Activated effector memory CD4-positive, alpha-beta T cell treated with anti-CD3 and anti-CD28 coated beads, Interleukin-2, amount 50 U/mL, for 16 hours (primary cell): Measurements from ENCODE around the gene HNRNPDL.
A peak's percentile ranks its signal among the peaks of the same experiment; 100 is the strongest.
"Not testable (repeated sequence)": the region's sequence is repeated elsewhere in the genome, so short reads cannot be mapped to it uniquely, and the experiment has no call there.

Experiments
- DNase-seq: peaks from one replicate; pipeline ENCODE4 v3.0.0-alpha.2; 2020

The HNRNPDL gene

DNA sequence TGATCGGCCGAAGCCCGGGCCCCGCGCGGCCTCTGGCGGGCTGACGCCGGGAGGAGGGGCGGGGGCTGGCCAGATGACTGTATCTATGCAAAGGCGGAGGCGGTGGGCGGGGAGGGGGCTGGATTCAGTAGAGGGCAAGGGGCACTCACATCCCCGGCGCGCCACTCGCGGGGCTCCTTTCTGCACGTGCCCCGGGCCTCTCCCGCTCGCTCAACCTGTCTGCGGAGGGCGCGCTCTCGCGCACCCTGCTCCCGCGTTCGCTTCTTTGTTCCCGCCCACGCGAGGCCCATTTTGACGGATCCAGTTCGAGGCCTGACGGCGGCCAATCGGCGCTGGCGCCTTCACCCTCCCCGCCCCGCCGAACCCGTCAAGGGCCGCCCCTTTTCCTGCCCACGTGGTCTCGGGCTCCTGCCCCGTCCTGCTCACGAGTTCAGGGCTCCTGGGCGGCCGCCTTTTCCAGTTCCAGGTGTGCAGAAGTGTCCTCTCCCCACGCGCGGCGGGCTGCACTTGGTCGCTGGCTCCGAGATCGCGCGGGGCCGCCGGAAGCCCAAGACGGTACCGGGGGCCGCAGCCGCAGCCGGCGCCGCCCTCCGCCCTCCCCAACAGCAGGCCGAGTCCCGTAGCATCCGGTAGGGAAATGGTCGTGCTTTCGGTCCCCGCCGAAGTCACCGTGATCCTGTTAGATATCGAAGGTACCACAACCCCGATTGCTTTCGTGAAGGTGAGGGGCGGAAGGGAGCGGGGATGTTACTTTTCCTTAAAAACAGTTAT lies at the start of gene HNRNPDL, which contains the start of gene ENOPH1:
HNRNPDL (minus strand) TSS at position 270 of the 771 bp plus-strand sequence. CDS start 772 bp downstream, outside the sequence.
ENOPH1 (plus strand) TSS at position 398 of the 771 bp plus-strand sequence; CDS start at position 638, 240 bp downstream.
- peak; percentile 99 for DNase-seq

DNA sequence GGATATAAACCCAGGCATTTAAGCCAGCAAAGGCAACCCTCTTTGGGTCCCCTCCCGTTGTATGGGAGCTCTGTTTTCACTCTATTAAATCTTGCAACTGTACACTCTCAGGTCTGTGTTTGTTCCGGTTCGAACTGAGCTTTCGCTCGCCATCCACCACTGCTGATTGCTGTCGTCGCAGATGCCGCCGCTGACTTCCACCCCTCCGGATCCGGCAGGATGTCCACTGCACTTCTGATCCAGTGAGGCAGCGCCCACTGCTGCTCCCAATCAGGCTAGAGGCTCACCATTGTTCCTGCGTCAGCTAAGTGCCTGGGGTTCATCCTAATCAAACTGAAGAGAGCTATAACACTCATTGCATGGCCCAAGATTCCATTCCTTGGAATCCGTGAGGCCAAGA lies 49.3 kb upstream of the HNRNPDL start:
- no peak for DNase-seq

DNA sequence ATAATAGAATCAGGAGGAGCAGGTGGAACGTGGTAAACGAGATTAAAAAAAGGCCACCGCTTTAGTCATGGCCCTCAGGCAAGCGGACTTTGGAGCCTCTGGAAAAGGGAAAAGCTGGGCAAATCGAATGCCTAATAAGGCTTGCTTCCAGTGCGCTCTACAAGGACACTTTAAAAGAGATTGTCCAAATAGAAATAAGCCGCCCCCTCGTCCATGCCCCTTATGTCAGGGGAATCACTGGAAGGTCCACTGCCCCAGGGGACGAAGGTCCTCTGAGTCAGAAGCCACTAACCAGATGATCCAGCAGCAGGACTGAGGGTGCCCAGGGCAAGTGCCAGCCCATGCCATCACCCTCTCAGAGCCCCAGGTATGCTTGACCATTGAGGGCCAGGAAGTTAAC lies 47.2 kb upstream of the HNRNPDL start:
- not testable (repeated sequence) for DNase-seq

DNA sequence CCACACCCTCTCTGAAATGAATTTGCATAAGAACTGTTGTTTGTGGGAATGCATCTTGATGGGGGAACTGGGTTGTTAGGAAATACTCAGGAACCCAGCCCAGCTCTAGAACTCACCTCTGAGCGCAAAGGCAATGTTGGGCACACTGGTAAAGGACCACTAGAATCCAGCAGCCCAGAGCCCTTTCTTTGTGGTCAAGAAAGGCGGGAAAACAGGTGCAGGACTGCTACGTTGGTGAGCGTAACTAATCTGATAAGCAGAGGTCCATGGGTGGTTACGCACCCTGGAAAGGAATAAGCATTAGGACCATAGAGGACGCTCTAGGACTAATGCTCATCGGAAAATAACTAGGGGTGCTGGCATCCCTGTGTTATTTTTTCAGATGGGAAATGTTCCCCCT lies 45.7 kb upstream of the HNRNPDL start:
- not testable (repeated sequence) for DNase-seq

DNA sequence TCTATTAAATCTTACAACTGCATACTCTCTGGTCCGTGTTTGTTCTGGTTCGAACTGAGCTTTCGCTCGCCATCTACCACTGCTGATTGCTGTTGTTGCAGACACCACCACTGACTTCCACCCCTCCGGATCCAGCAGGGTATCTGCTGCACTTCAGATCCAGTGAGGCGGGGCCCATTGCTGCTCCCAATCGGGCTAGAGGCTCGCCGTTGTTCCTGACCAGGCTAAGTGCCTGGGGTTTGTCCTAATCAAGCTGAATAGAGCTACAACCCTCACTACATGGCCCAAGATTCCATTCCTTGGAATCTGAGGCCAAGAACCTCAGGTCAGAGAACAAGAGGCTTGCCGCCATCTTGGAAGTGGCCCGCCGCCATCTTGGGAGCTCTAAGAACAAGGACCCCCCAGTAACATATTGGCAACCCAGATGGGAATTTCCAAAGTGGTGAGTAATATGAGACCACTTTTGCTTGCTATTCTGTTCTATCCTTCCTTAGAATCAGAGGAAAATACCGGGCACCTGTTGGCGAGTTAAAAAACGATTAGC lies 43.4 kb upstream of the HNRNPDL start:
- no peak for DNase-seq

DNA sequence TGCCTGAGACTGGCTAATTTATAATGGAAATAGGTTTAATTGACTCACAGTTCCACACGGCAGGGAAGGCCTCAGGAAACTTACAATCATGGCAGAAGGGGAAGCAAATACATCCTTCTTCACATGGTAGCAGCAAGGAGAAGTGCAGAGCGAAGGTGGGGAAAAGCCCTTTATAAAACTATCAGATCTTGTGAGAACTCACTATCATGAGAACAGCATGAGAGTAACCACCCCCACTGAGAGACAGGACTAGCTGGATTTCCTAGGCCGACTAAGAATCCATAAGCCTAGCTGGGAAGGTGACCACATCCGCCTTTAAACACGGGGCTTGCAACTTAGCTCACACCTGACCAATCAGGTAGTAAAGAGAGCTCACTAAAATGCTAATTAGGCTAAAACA lies 42.8 kb upstream of the HNRNPDL start:
- DNase-seq = not testable (repeated sequence)

DNA sequence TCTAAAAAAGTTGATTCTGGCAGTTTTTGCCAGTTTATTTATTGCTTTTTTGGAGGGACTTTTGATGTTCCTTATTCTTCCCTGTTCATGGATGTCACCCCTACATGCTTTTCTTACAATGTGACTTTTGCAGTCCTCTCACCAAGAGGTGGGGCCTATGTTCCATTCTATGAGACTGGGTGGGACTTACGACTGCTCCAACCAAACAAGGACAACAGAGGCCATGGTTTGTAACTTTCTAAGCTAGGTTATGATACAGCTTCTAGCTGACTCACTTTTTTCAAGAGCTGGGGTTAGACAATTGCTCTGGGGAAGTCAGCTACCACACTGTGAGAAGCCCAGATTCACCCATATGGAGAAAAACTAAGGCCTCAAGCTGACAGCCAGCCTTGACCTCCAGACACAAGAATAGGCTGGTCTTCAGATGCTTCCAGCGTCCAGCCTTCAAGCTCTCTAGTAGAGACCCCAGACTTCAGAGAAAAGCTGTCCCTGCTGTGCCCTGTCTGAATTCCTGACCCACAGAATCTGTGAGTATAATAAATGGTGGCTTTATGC lies 39.6 kb upstream of the HNRNPDL start:
- DNase-seq = no peak

DNA sequence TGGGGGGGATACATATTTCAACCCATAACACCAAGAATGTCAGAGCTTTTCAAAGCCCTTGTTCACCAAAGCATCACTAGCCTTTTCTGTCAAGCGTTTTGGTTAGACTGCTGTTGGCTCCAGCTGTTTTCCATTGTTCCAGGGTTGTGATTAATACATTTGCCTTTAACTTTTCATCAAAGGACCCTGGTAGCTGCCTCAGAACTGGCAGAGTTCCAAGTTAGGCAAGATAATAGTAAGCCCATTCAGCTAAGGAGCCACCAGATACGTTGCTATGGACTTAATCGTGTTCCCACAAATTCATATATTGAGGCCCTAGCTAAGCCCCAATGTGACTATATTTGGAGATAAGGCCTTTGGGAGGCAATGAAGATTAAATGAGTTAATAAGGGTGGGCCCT lies 37.2 kb upstream of the HNRNPDL start:
- no peak for DNase-seq

DNA sequence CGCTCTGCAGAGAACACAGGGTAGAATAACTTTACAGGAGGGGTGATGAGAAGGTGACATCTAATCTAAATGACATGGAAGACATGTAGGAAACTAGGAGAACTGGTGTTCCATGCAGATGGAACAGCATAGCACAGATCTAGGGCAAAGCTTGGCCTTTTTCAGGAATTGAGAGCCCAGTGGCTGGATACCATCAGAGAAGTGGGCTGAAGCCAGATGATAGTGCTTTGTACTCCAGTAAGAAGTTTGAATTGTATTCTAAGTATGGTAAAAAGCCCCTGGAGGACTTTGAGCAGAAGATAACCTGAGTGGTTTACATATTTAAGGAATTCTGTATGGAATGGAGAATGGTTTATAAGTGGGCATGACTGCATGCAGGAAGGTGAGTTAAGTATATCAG lies 33.0 kb upstream of the HNRNPDL start:
- DNase-seq = no peak

DNA sequence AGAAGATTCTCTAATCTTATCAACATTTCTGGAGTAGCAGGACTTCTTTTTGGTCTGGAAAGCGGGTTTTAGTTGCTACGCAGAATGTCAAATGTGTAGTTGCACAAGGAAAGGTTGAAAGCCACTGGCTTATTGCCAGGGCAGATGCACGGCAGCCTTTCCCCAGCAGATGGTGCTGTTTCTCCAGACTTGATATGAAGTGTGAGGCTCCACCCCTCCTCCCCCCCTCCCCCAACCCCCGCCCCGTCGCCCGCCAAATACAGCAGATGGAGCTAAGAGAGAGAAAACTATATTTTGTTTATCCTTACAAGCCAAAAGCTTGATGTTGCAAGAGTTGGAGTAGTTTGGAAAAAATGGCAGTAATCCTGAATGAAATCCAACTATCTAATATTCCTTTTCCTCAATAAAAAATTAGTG lies 32.2 kb upstream of the HNRNPDL start:
- DNase-seq = peak; percentile 92

DNA sequence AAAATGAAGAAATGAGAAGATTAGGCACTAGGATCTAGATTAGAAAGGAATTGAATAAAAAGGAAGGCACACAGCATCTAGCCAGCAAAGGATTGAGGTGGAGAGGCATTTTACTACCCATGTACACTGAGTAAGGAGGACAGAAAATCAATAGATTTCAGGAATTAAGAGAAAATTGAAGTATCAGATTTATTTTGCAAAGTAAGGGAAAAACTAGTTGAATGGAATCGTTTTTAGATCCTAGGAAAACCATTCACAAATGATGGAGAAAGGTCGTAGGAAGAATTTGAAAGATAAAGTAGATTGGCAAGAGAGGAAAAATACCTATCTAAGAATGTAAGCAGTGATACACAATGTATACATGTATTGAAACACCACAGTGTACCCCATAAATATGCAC lies 31.4 kb upstream of the HNRNPDL start:
- DNase-seq = no peak

DNA sequence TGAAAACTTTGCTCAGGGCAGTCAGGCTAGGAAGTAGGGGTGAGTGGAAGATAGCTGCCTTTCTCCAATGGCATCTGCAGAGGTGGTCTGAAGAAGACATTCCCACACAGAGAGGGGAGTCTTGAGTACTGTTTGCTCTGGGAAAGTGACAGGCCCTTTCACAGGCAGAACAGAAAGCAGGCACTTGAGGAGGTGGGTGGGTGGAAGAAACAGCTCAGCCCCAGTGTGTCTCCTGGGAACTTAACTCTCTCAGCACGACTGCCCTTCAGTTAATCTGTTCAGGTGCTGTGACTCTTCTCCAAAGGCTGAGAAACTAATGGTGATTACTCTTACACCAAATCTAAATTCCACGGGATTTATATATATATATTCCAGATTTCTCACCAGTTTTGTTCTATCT lies 28.5 kb upstream of the HNRNPDL start:
- DNase-seq = no peak

DNA sequence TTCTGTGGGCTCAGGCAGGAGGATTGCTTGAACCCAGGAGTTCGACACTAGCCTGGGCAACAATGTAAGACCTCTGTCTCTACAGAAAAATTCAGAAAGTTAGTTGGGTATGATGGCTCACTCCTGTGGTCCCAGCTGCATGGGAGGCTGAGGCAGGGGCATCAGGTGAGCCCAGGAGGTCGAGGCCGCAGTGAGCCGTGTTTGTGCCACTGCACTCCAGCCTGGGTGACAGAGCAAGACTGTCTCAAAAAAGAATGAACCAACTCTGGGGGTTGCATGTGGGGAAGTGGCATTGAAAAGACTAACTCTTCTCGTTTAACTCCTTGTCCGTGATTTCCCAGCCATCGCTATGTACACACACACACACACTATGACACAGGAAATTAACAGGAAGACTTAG lies 27.0 kb upstream of the HNRNPDL start:
- DNase-seq = no peak

DNA sequence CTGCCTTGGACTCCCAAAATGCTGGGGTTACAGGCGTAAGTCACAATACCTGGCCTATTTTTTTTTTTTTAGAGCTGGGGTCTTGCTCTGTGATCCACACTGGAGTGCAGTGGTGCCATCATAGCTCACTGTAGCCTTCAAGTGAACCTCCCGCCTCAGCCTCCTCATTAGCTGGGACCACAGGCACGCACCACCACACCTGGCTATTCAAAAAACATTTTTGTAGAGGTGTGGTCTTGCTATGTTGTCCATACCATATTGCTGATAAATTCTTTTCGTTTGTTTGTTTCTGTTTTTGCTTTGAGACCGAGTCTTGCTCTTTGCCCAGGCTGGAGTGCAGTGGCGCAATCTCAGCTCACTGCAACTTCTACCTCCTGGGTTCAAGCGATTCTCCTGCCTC lies 21.8 kb upstream of the HNRNPDL start:
- DNase-seq = no peak

DNA sequence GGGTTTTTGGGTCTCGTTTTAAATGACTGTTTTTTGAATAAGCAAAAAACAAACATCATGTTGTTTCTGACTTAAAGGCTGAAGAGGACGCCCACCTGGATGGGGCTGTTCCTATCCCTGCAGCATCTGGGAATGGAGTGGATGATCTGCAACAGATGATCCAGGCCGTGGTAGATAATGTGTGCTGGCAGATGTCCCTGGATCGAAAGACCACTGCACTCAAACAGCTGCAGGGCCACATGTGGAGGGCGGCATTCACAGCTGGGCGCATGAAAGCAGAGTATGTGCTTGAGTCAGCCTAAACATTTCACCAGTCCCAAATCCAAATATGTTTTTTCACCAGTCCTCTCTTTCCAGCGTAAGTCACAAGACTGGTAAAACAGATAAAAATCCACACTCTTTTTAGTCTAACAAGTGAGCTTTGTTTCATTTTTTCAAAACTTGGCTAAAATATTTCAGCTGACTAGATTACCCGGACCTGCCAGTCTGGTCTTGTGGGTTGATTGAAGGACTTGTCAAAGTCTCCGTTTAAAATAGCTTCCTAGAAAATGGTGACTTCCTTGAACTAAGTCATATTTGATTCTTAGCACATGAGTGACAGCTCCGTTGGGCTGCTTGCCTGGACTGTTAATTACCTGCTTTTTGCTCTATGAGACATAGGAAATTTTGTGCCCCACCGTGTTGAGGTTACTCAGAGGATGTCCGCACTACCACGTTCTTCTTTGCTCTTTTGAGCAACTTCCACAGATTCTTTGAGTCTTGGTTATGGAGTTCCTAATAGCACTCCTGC lies 20.9 kb upstream of the HNRNPDL start:
- no peak for DNase-seq

DNA sequence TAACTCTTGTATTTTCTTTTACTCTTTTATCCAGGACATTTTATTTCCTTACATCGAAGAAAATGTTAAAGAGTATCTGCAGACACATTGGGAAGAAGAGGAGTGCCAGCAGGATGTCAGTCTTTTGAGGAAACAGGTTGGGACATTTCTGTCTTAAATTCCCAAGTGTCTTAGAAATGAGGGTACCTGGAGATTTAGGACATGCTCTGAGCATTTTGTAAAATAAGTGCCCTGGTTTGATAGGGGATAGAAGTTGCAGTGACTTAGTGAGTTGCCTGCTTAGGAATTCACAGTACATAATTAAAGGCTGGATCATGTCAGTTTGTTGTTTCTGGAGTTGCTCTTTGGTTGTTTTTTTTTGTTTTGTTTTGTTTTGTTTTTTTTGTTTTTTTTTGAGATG lies 17.6 kb upstream of the HNRNPDL start:
- DNase-seq = no peak

DNA sequence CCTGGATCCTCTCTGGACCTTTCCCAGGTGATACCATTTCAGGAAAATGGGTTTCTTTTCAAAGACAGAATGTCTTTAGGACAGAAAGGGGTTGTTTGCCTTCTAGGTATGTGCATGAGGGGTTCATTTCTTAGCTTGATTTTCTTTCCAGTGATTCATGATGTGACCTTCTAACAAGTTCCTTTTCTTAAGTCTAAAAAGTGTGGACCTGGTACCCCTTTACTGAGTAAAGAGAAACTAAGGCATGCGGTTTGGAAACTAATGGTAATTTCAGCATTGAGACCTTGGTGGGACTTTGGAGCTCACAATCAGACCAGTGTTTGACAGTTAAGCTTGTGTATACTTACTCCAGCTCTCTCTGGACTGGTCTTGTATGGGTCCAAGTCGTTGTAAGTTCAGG lies 8.8 kb upstream of the HNRNPDL start:
- no peak for DNase-seq

DNA sequence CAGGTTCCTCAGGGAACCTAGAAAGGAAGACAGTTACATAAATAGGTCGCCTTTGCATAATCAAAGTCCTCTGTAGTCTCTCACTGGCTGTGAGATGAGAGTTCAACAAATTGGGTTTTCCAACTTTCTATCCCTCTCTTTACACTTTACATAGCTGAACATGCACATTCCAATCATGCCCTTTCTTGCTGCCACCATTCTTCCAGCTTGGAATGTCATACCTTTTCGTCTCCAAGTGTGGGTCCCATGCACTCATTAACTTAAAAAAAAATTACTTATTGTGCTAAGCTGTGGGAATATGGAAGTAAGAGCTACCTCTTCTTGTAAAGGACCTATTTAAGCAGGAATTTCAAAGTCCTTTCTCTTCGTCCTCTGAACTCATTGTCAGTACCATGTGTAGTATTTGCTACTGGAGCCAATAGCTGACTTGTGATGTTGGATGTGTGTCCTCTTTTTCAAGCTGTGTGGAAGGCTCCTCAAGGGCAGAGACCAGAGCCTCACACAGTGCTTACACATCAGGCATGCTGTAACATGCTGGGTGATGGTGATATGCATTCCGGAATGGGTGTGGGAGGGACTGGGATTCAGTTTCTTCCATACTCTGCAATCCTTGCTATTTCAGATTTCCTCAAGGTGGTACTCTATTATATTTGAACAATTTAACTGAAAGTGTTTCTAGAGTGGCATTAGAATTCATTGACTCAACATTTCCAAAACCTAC lies 7.2 kb upstream of the HNRNPDL start:
- no peak for DNase-seq

DNA sequence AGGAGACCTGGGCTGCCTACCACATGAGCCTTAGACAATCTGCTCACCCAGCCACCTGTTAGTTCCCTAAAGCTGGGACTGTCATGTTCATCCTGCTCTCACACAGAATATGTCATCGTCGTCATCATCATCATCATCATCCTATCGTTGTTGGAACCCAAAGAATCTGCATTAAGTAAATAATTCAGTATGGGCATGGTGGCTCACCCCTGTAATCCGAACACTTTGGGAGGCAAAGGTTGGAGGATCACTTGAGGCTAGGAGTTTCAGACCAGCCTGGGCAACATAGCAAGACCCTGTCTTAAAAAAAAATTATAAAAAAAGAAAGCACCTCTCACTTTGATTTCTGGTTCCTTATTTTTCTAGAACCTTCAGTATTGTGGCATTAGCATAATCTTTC lies 6.5 kb upstream of the HNRNPDL start:
- DNase-seq = no peak

DNA sequence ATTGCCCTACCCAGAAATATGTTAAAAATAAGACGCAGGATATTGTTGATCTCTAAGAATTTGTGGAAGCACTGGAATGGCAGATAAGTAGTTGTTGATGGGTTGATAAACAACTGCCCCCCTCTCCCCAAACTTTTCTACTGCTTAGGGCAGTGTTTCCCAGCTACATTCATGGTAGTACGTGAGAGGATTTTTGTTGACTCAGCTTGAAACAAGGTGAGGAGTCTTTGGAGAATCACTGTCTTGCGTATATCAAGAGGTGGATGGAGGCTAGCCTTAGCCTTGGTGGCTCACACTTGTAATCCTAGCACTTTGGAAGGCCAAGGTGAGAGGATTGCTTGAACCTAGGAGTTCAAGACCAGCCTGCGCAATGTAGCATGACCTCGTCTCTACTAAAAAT lies 5.9 kb upstream of the HNRNPDL start:
- no peak for DNase-seq

DNA sequence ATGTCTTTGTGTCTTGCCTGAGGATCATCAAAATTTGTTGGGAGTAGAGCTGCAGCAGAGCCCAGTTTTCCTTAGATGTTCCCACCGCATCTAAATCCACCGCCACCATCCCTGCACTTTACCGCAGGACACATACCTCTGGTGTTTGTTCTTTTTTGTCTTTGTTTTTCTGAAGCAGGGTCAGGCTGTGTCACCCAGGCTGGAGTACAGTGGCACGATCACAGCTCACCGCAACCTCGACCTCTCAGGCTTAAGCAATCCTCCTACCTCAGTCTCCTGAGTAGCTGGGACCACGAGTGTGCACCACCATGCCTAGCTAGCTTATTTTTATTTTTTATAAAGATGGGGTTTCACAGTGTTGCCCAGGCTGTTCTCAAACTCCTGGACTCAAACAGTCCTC lies 4.7 kb upstream of the HNRNPDL start:
- DNase-seq = no peak

DNA sequence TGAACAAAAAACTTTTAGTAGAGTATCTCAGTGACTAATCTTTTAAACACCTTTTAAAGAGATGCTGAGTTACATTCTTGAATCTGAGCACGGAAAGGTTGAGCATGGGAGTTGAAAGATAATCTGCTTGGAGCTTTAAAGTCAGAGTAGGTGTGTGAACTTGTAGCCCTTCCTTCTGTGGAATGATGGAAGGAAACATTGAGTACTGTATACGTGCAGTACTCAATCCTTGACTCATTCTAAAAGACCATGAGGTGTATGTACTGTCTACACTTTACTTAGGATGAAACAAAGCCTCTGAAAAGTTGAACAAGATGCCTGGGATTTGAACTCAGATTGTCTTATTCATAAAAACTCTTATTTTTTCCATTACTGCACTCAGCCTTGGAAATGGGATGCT lies 3.5 kb upstream of the HNRNPDL start:
- DNase-seq = no peak

DNA sequence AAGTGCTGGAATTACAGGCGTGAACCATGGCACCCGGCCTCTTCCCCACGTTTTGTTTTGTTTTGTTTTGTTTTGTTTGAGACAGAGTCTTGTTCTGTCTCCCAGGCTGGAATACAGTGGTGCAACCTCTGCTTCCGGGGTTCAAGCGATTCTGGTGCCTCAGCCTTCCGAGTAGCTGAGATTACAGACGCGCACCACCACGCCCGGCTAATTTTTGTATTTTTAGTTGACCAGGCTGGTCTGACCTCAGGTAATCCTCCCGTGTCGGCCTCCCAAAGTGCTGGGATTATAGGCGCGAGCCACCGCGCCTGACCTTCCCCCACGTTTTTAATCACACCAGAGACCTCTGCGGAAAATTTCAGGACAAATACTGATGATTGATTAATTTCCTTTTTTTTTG lies 2.3 kb upstream of the HNRNPDL start:
- no peak for DNase-seq
